ENCODE measurements around the gene ASPRV1. TPM values are rescaled to one million over a fixed set of nuclear protein-coding genes. Genes with fewer than 3 reads are reported as not detected.

Gene ASPRV1
- polyA plus RNA-seq, 3 donors, result 0.25 to 0.52 (median 0.27) TPM

- intact Hi-C loops (cut with micrococcal nuclease), result loop anchor here (5.0 to 10.0 kb wide), 2 partner anchors 37 to 50 kb away; no protein-coding TSS in a partner anchor
- H3K4me1 Mint-ChIP-seq, result peaks cover 47% of the 10 kb centered on the region
- Histone ChIP-seq H3K4me2 (replicated peaks; ENCODE audit: extremely low read depth, low read length, poor library complexity, severe bottlenecking) (no peak overlapping the region), H3K27me3 (ENCODE audit: control insufficient read depth in 2 of 2, insufficient read depth in 2 of 2, low read length in 2 of 2) (no peaks in the 10 kb centered on the region), H3K79me2 (ENCODE audit: insufficient read depth, low read length) (no peaks in the 10 kb centered on the region), H3K4me1 (ENCODE audit: control insufficient read depth in 1 of 2, insufficient read depth in 2 of 2, low read length in 2 of 2) (peaks cover 42 to 47% of the 10 kb centered on the region in 2 donors), H2AFZ (ENCODE audit: insufficient read depth, low read depth, low read length, poor library complexity, severe bottlenecking) (peak overlapping the region; percentile 32), H3K27ac (ENCODE audit: low read depth in 1 of 2, low read length in 2 of 2) (peak overlapping the region in 1 of 2 donors; percentile 52), H4K20me1 (ENCODE audit: insufficient read depth, low read length) (no peaks in the 10 kb centered on the region), H3K36me3 (replicated peaks in 1 of 2; ENCODE audit: control insufficient read depth in 1 of 2, insufficient read depth in 2 of 2, low read length in 2 of 2) (no peaks in the 10 kb centered on the region), H3K9me3 (replicated peaks in 1 of 2; ENCODE audit: control insufficient read depth in 1 of 2, insufficient read depth in 1 of 2, low read length in 2 of 2) (no peaks in the 10 kb centered on the region), H3K4me3 (replicated peaks in 1 of 3; ENCODE audit: low read depth in 2 of 3, low read length in 3 of 3) (no peak overlapping the region), H3K9ac (ENCODE audit: insufficient read depth, low read length, poor library complexity, severe bottlenecking) (no peak overlapping the region)
- 96% methylated on average over 2 of the region's 12 CpGs for WGBS (ENCODE audit: insufficient coverage)
- no peaks in the 10 kb centered on the region for H3K9me3 Mint-ChIP-seq
- peaks cover under 1 to 2% (median 1%) of the 10 kb centered on the region in 3 donors for H3K27me3 Mint-ChIP-seq (ENCODE audit: low read depth in 3 of 3)
- no peak for DNase-seq
- peak overlapping the region; percentile 55 to 90 (median 76) for H3K27ac Mint-ChIP-seq
- no peak overlapping the region for H3K4me3 Mint-ChIP-seq
- peaks cover 0 to 7% of the 10 kb centered on the region in 2 donors for H3K36me3 Mint-ChIP-seq
- TF ChIP-seq CTCF (IDR thresholded peaks at IDR 0.05), result no peak
Measured at GRCh38 chr2:69975136-69975852, 13.9 kb upstream of the ASPRV1 start.

GRCh38 chr2:69973335-69973735 lies 11.9 kb upstream of the ASPRV1 start:
- Mint-ChIP-seq H3K27ac (no peak overlapping the region), H3K4me3 (no peak overlapping the region)
- no peak overlapping the region for H3K4me2 ChIP-seq (replicated peaks; ENCODE audit: extremely low read depth, low read length, poor library complexity, severe bottlenecking)

More at GRCh38 chr2:69973335-69973735, 11.9 kb upstream of the ASPRV1 start:
- peaks cover 1 to 4% (median 4%) of the 10 kb centered on the region in 3 donors for H3K27me3 Mint-ChIP-seq (ENCODE audit: low read depth in 3 of 3)
- Histone ChIP-seq H4K20me1 (ENCODE audit: insufficient read depth, low read length) (no peaks in the 10 kb centered on the region), H3K9me3 (replicated peaks in 1 of 2; ENCODE audit: control insufficient read depth in 1 of 2, insufficient read depth in 1 of 2, low read length in 2 of 2) (no peaks in the 10 kb centered on the region), H3K9ac (ENCODE audit: insufficient read depth, low read length, poor library complexity, severe bottlenecking) (no peak overlapping the region), H3K4me3 (replicated peaks in 1 of 3; ENCODE audit: low read depth in 2 of 3, low read length in 3 of 3) (no peak overlapping the region), H3K36me3 (replicated peaks in 1 of 2; ENCODE audit: control insufficient read depth in 1 of 2, insufficient read depth in 2 of 2, low read length in 2 of 2) (no peaks in the 10 kb centered on the region), H3K27me3 (ENCODE audit: control insufficient read depth in 2 of 2, insufficient read depth in 2 of 2, low read length in 2 of 2) (no peaks in the 10 kb centered on the region), H2AFZ (ENCODE audit: insufficient read depth, low read depth, low read length, poor library complexity, severe bottlenecking) (no peak overlapping the region), H3K27ac (ENCODE audit: low read depth in 1 of 2, low read length in 2 of 2) (no peak overlapping the region), H3K4me1 (ENCODE audit: control insufficient read depth in 1 of 2, insufficient read depth in 2 of 2, low read length in 2 of 2) (peaks cover 29 to 33% of the 10 kb centered on the region in 2 donors), H3K79me2 (ENCODE audit: insufficient read depth, low read length) (no peaks in the 10 kb centered on the region)
- H3K36me3 Mint-ChIP-seq, result peaks cover 0 to 7% of the 10 kb centered on the region in 2 donors
- no peak for TF ChIP-seq CTCF (IDR thresholded peaks at IDR 0.05)
- DNase-seq, result no peak
- no peaks in the 10 kb centered on the region for H3K9me3 Mint-ChIP-seq
- intact Hi-C loops (cut with micrococcal nuclease), result loop anchor here in 1 of 2 donors (10.0 kb wide), 1 partner anchor 49 kb away; no protein-coding TSS in a partner anchor
- WGBS (ENCODE audit: insufficient coverage), result no CpG with 5 or more reads among the region's 4 CpGs
- peaks cover 34% of the 10 kb centered on the region for H3K4me1 Mint-ChIP-seq

Data from CD14-positive monocyte (primary cell).